Natural killer cell (primary cell): Measurements from ENCODE around the gene TPM4. TPM values are rescaled to one million over a fixed set of nuclear protein-coding genes. Genes with fewer than 3 reads are reported as not detected.

Source experiments
- ATAC-seq, 3 donors: fragments of 150-1000 bp in 2 of 3; fragments of 200-7000 bp in 1 of 3; cut with Tn5 transposase; 1 replicate in 1 of 3; 2 replicates in 2 of 3; pipeline ENCODE4 v1.10.0; 2021; ENCODE audit warnings: mild to moderate bottlenecking in 2 of 3, moderate library complexity in 2 of 3
- DNase-seq, 2 donors: peaks; one replicate each; pipeline versions ENCODE4 v3.0.0 to v3.0.0-alpha.2; 2013 to 2021; ENCODE audit warnings: mixed read lengths in 1 of 2
- H3K27ac ChIP-seq: one replicate; pipeline ENCODE4 v1.5.1; 2013; ENCODE audit warnings: mild to moderate bottlenecking, low read length
- H3K27me3 ChIP-seq: one replicate; pipeline ENCODE4 v1.6.1; 2013; ENCODE audit warnings: low read length; ENCODE audit not compliant: control insufficient read depth, insufficient read depth
- H3K36me3 ChIP-seq: one replicate; pipeline ENCODE4 v1.6.1; 2013; ENCODE audit warnings: low read length; ENCODE audit not compliant: control insufficient read depth, insufficient read depth
- H3K4me1 ChIP-seq: one replicate; pipeline ENCODE4 v1.6.1; 2013; ENCODE audit warnings: low read length; ENCODE audit not compliant: control insufficient read depth, insufficient read depth
- H3K4me3 ChIP-seq: one replicate; pipeline ENCODE4 v1.5.1; 2013; ENCODE audit warnings: low read length
- H3K9me3 ChIP-seq: one replicate; pipeline ENCODE4 v1.6.1; 2013; ENCODE audit warnings: low read length; ENCODE audit not compliant: control insufficient read depth, insufficient read depth
- H3K27ac Mint-ChIP-seq, 2 donors: one replicate each; pipeline ENCODE4 v1.8.0; 2022; ENCODE audit warnings: mild to moderate bottlenecking in 2 of 2, mixed read lengths in 2 of 2, moderate library complexity in 1 of 2
- H3K27me3 Mint-ChIP-seq, 2 donors: one replicate each; pipeline ENCODE4 v1.8.0; 2022; ENCODE audit warnings: low read depth in 2 of 2, mixed read lengths in 2 of 2
- H3K36me3 Mint-ChIP-seq: one replicate; pipeline ENCODE4 v1.8.0; 2022; ENCODE audit warnings: mixed read lengths
- H3K4me1 Mint-ChIP-seq, 2 donors: one replicate each; pipeline ENCODE4 v1.8.0; 2022; ENCODE audit warnings: mixed read lengths in 2 of 2
- H3K4me3 Mint-ChIP-seq: one replicate; pipeline ENCODE4 v1.8.0; 2022; ENCODE audit warnings: mild to moderate bottlenecking, moderate library complexity, mixed read lengths
- H3K9me3 Mint-ChIP-seq, 2 donors: one replicate each; pipeline ENCODE4 v1.8.0; 2022; ENCODE audit warnings: mixed read lengths in 2 of 2
- WGBS: methylation state at CpG from one replicate; pipeline ENCODE4 v1.1.7; 2013; ENCODE audit warnings: missing lambda C conversion rate; ENCODE audit not compliant: insufficient coverage; 5-methylcytosine and 5-hydroxymethylcytosine counted together
- intact Hi-C: fragments of 100-400 bp; cut with micrococcal nuclease; formaldehyde crosslinking; loops from one replicate; pipeline ENCODE4 v1.14.2; 2022
- total RNA-seq, 4 donors: library from RNA; stranded (reverse); fragments of 120-200 nt in 1 of 4; gene quantifications; one replicate each; pipeline versions ENCODE4 v1.2.3 to v1.2.4, GENCODE V29; 2013 to 2022
- TF ChIP-seq, protein P1 (sequence below): fragments of 200-600 bp; IDR thresholded peaks from one replicate; pipeline ENCODE4 v1.8.0; 2022; ENCODE audit warnings: antibody characterized with exemption

Gene TPM4
- total RNA-seq, 3 donors from 2014 or later (not counting 1 experiment from before 2014, with no cell fraction given) = 239 to 283 (median 266) TPM

DNA sequence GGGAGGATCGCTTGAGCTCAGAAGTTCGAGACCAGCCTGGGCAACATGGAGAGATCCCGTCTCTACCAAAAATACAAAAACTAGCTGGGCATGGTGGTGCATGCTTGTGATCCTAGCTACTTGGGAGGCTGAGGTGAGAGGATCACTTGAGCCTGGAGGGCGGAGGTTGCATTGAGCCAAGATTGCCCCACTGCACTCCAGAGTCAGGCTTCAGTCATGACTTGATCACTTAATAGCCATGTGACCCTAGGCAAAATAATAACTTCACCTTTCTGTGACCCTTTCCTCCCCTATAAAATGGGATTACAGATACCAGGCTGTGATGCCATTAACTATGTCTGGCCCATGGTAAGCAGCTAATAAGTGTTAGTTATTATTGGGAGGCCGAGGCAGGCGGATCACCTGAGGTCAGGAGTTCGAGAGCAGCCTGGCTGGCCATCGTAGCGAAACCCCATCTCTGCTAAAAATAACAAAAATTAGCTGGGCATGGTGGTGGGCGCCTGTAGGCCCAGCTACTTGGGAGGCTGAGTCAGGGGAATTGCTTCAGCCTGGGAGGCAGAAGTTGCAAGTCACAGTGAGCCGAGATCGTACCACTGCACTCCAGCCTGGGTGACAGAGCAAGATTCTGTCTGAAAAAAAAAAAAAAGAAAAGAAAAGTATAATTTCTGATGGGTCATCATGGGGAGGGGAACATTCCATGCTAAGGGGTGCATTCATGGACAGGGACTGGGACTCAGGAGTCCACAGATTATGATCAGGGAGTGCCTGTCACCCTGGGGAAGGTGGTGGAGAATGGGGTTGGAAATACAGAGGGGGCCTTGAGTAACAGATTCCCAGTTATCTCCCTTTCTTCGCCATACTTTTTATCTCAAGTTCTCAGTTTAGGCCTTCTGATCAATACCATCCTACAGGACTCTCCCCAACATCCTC, 15.5 kb downstream of the TPM4 start:
- H3K9me3 Mint-ChIP-seq = no peaks in the 10 kb centered on the region
- no peak overlapping the region for H3K4me3 ChIP-seq
- no peak overlapping the region for H3K27ac ChIP-seq
- peaks cover 11% of the 10 kb centered on the region for H3K4me1 ChIP-seq
- H3K4me3 Mint-ChIP-seq = no peak overlapping the region
- peak overlapping the region in 1 of 2 donors; percentile 23 for H3K27ac Mint-ChIP-seq
- no peaks in the 10 kb centered on the region for H3K27me3 ChIP-seq
- intact Hi-C loops = no loop called here
- 96% methylated on average over 13 of the region's 13 CpGs for WGBS
- TF ChIP-seq, protein P1, sequence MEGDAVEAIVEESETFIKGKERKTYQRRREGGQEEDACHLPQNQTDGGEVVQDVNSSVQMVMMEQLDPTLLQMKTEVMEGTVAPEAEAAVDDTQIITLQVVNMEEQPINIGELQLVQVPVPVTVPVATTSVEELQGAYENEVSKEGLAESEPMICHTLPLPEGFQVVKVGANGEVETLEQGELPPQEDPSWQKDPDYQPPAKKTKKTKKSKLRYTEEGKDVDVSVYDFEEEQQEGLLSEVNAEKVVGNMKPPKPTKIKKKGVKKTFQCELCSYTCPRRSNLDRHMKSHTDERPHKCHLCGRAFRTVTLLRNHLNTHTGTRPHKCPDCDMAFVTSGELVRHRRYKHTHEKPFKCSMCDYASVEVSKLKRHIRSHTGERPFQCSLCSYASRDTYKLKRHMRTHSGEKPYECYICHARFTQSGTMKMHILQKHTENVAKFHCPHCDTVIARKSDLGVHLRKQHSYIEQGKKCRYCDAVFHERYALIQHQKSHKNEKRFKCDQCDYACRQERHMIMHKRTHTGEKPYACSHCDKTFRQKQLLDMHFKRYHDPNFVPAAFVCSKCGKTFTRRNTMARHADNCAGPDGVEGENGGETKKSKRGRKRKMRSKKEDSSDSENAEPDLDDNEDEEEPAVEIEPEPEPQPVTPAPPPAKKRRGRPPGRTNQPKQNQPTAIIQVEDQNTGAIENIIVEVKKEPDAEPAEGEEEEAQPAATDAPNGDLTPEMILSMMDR = no peak
- H3K4me1 Mint-ChIP-seq = peaks cover 8 to 39% of the 10 kb centered on the region in 2 donors
- H3K9me3 ChIP-seq = no peaks in the 10 kb centered on the region
- H3K36me3 ChIP-seq = peaks cover 96% of the 10 kb centered on the region
- H3K27me3 Mint-ChIP-seq = no peaks in the 10 kb centered on the region
- DNase-seq = no peak
- ATAC-seq = no peak
- H3K36me3 Mint-ChIP-seq = peaks cover 19% of the 10 kb centered on the region

DNA sequence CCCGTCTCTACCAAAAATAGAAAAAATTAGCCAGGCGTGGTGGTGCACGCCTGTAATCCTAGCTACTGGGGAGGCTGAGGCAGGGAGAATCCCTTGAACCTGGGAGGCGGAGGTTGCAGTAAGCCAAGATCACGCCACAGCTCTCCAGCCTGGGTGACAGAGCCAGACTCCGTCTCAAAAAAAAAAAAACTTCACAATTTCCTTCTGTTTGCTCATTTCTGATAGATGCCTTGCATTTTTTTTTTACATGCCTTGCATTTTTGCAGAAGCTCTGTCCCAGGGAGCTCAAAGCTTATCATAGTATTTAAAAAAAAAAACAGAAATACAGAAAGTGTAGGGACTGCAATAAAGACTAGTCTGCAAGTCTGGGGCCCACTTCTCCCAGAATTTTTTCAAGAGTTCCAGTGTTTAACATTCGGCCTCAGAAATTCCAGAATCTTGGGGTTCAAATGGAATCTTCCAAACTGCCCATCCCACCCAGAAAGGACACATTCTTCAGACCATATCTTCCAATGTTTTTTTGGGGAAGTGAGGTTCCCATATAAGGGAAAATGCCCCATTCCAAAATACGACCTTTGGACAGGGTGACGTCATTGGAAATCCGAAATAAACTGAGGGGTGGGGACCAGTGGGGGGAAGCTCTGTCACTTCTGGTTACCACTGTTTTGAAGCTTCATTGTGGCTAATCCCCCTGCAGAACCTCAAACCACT, 18.2 kb downstream of the TPM4 start:
- Histone ChIP-seq H3K36me3 (peaks cover 91% of the 10 kb centered on the region), H3K27me3 (no peaks in the 10 kb centered on the region), H3K27ac (no peak overlapping the region), H3K9me3 (no peaks in the 10 kb centered on the region), H3K4me1 (peaks cover 5% of the 10 kb centered on the region), H3K4me3 (no peak overlapping the region)
- H3K27me3 Mint-ChIP-seq = no peaks in the 10 kb centered on the region
- peak overlapping the region; percentile 78 to 86 for H3K27ac Mint-ChIP-seq
- TF ChIP-seq, protein P1 = no peak
- H3K9me3 Mint-ChIP-seq = no peaks in the 10 kb centered on the region
- ATAC-seq (no peak), DNase-seq (no peak)
- intact Hi-C loops = no loop called here
- peaks cover 14 to 37% of the 10 kb centered on the region in 2 donors for H3K4me1 Mint-ChIP-seq
- peaks cover 28% of the 10 kb centered on the region for H3K36me3 Mint-ChIP-seq
- H3K4me3 Mint-ChIP-seq = no peak overlapping the region
- 81% methylated on average over 10 of the region's 10 CpGs for WGBS

DNA sequence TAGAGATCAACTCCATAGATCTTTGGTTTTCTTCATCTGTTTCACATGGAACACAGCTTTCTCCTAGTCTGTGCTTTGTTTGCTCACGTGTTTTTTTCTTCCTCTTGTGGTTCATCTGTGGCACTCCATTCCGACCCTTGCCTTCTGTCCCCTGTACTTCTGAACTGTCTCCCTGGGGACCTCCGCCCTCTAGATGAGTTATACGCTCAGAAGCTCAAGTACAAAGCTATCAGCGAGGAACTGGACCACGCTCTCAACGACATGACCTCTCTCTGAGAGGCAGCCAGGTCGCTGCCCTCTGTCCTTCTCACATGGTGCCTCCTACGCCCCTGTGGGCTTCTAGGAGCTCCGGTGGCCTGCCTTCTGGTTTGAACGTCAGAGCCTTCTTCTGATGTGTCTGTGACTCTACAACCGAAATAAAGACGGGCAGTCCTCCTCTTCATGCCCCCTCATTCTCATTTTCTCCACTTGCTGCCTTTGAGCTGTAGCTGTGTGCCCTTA, 18.8 kb downstream of the TPM4 start:
- Histone ChIP-seq H3K4me3 (no peak overlapping the region), H3K4me1 (peaks cover 5% of the 10 kb centered on the region), H3K9me3 (no peaks in the 10 kb centered on the region), H3K27ac (peak overlapping the region; percentile 4), H3K36me3 (peaks cover 91% of the 10 kb centered on the region), H3K27me3 (no peaks in the 10 kb centered on the region)
- H3K4me3 Mint-ChIP-seq = no peak overlapping the region
- ATAC-seq (peak in 1 of 3 donors; percentile 43), DNase-seq (peak in 1 of 2 donors; percentile 36)
- no peaks in the 10 kb centered on the region for H3K27me3 Mint-ChIP-seq
- TF ChIP-seq, protein P1 = no peak
- intact Hi-C loops = no loop called here
- peaks cover 28% of the 10 kb centered on the region for H3K36me3 Mint-ChIP-seq
- no peaks in the 10 kb centered on the region for H3K9me3 Mint-ChIP-seq
- H3K4me1 Mint-ChIP-seq = peaks cover 19 to 34% of the 10 kb centered on the region in 2 donors
- 46% methylated on average over 13 of the region's 13 CpGs for WGBS
- peak overlapping the region; percentile 78 to 86 for H3K27ac Mint-ChIP-seq
